ENCODE results near the gene CDC42EP2.

DNA sequence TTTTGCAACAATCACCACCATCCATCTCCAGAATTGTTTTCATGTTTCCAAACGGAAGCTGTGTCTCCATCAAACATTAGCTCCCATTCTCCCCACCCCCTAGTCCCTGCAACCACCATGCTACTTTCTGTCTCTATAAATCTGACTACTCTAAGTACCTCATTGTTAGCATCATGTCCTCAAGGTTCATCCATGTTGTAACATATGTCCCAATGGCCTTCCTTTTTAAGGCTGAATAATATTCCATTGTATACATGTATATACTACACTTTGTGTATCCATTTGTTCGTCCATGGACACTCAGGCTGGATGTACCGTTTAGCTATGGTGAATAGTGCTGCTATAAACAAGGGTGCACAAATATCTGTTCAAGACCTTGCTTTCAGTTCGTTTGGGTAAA, 10.8 kb downstream of the CDC42EP2 start:
- TF ChIP-seq, protein P1, sequence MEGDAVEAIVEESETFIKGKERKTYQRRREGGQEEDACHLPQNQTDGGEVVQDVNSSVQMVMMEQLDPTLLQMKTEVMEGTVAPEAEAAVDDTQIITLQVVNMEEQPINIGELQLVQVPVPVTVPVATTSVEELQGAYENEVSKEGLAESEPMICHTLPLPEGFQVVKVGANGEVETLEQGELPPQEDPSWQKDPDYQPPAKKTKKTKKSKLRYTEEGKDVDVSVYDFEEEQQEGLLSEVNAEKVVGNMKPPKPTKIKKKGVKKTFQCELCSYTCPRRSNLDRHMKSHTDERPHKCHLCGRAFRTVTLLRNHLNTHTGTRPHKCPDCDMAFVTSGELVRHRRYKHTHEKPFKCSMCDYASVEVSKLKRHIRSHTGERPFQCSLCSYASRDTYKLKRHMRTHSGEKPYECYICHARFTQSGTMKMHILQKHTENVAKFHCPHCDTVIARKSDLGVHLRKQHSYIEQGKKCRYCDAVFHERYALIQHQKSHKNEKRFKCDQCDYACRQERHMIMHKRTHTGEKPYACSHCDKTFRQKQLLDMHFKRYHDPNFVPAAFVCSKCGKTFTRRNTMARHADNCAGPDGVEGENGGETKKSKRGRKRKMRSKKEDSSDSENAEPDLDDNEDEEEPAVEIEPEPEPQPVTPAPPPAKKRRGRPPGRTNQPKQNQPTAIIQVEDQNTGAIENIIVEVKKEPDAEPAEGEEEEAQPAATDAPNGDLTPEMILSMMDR (IDR thresholded peaks at IDR 0.05) = no peak
- no peak for TF ChIP-seq EZH2phosphoT487 (IDR thresholded peaks at IDR 0.05)
- TF ChIP-seq EZH2 (IDR thresholded peaks at IDR 0.05) = no peak
